T-helper 2 cell treated with Interferon-gamma antibody and Interleukin-4, amounts not matched to agents 100 ng/mL and 5 ng/mL, for 36 hours (primary cell): Measurements from ENCODE around the gene PODXL2. TPM values are rescaled to one million over a fixed set of nuclear protein-coding genes. Genes with fewer than 3 reads are reported as not detected.

Source experiments
- intact Hi-C: fragments of 100-400 bp; cut with micrococcal nuclease; formaldehyde crosslinking; loops from one replicate; pipeline ENCODE4 v1.15.1; 2023
- total RNA-seq: library from RNA; stranded (reverse); gene quantifications from 2 replicates; pipeline ENCODE4 v1.2.3, GENCODE V29; 2022

PODXL2 gene
- total RNA-seq, 1 donor from 2014 or later: 2.9 TPM

- intact Hi-C loops: no loop called here
Measured at GRCh38 chr3:127719369-127719768, 90.4 kb downstream of the PODXL2 start.

GRCh38 chr3:127720161-127720823, 91.3 kb downstream of the PODXL2 start:
- intact Hi-C loops: no loop called here

- intact Hi-C loops: no loop called here
Measured at GRCh38 chr3:127720985-127721935, 92.3 kb downstream of the PODXL2 start.

GRCh38 chr3:127722091-127722784, 93.3 kb downstream of the PODXL2 start:
- intact Hi-C loops: no loop called here

Other genes with a start within 250 kb of the PODXL2 start
- gene TPRA1, start 38.5 kb upstream of the PODXL2 start, total RNA-seq: 27.9 and 31.1 TPM in 2 replicates
- 177 and 179 TPM in 2 replicates for gene MCM2, start 30.8 kb upstream of the PODXL2 start, total RNA-seq
- gene ABTB1, start 43.8 kb downstream of the PODXL2 start, total RNA-seq: 21.9 and 22.0 TPM in 2 replicates
- gene MGLL, start 193.3 kb downstream of the PODXL2 start, total RNA-seq: 3.8 and 5.0 TPM in 2 replicates